HG03575 (cell line): ENCODE results near the gene TESK2.
"Not testable (repeated sequence)": the region's sequence is repeated elsewhere in the genome, so short reads cannot be mapped to it uniquely, and the experiment has no call there.

Source experiments
- ATAC-seq: cut with Tn5 transposase; IDR thresholded peaks from one replicate; pipeline ENCODE4 v1.9.1; 2021; ENCODE audit not compliant: unreplicated experiment, insufficient number of reproducible peaks, low FRiP score; ENCODE audit errors: extremely low read depth

The TESK2 gene

DNA sequence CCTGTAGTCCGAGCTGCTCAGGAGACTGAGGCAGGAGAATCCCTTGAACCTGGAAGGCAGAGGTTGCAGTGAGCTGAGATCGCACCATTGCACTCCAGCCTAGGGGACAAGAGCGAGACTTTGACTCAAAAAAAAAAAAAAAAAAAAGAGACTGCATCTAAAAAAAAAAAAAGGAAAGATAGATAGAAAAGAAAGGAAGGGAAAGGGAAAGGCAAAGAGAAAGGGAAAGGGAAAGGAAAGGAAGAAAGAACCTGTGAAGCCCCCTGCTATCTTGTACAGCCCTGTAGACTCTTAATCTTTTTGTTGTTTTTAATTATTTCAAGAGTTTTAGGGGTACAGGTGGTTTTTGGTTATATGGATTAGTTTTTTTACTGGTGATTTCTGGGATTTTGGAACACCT, 104.7 kb downstream of the TESK2 start:
- ATAC-seq: no peak

DNA sequence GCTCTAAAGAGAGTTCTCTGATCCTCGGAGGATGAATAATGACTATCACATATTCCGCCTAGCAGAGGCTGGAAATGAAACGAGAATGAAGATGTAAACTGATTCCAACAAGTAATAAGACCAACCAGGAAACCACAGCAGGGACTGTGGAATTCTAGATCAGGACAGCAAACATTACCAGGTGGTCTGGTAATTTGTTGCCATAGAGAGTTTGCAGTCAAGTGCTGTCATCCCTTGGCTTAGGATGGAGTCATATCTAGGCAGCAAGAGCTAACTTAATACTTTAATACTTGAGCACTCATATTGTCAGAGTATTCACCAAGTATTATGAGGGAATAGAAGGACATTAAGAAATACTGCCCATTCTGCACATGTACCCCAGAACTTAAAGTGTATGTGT, 105.7 kb downstream of the TESK2 start:
- ATAC-seq: no peak

DNA sequence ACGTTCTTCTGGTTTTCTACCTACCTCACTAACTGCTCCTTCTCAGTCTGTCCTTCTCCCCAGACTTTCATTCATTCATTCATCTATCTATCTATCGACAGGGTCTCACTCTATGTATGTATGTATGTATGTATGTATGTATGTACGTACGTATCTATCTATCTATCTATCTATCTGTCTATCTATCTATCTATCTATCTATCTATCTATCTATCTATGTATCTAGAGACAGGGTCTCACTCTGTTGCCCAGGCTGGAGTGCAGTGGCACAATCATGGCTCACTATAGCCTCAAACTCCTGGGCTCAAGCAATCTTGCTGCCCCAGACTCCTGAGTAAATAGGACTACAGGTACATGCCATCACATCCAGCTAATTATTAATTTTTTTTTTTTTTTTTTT, 106.8 kb downstream of the TESK2 start:
- not testable (repeated sequence) for ATAC-seq

DNA sequence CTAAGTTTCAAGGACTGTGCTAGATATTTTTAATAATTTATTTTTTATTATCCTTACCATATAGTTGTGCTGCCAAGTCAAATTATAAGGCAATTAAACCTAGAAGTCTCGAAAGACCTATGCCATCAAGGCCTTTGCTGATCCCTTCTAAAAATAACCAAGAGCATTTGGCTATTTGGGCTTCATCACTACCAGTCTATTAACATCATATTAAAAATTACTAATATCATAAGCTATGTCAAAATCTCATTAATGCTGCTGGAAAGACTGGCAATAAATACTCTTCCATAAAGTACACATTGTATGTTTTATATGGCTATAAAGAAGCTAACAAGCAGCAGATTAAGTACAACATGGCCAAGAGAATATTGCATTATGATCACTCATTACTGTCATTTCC, 107.8 kb downstream of the TESK2 start:
- ATAC-seq: no peak

DNA sequence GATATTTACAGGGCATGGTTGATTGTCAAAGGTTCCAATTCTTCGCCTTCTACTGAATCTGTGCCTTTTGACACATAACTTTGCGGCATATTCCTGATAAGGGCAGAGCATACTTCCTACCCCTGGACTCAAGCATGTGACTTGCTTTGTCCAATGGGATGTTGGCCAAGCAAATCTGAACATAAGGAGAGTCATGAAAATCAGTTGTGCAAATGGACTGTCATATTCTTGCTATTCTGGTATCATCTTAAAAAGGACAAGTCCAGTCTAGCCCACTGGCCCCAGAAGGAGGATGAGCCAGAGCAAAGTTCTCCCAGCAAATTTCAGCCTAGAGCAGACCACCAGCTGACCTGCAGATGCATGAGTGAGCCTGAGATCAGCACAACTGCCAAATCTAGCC, 109.7 kb downstream of the TESK2 start:
- ATAC-seq: no peak

DNA sequence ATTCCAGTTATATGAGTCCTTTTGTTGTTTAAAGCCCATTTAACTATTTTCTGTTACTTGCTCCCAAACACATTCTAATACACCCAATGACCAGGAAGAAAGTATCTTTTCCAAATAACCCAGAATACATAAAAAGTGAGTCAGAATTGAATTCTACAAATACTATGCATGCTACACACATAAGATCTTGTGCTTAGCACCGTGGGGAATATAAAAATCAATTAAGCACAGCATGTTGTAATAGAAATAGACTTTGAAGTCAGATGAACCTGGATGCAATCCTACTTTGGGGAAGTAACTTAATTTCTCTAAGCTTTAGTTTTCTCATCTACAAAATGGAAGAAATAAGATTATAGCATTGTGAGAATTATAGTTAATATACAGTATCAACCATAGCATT, 110.2 kb downstream of the TESK2 start:
- no peak for ATAC-seq

DNA sequence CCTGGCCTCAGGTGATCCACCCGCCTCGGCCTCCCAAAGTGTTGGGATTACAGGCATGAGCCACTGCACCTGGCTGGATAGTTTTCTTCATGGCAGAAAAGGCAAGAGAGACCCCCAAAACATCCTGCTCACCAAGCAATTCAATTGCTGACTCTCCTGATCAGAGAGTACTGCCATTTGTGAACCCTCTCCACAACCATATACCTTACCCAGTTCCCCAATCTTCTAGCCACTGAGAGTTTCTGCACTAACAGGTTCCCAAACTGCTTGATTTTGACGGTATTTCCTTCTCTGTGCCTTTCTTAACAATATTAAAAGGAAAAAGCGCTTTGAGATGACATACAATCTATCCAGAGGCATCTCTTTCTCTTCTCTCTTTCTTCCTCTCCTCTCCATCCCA, 110.8 kb downstream of the TESK2 start:
- ATAC-seq: no peak

DNA sequence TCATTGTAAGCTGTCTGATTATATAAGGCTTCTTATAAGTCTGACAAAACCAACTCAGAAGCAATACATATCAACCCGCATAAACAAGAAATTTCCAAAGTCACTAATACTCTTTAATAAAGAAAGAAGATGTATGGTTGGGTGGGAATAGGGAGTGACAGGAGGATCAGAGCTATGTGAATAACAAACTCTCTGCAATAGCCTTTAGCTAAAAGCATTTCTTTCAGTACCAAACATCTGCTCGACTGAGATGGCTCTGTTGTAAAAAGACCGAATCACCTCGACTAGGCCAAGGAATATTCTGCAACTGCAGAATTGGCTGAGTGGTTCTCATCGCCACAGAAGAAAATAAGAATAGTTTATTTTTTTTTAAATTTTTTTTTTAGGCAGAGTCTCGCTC, 111.4 kb downstream of the TESK2 start:
- no peak for ATAC-seq

DNA sequence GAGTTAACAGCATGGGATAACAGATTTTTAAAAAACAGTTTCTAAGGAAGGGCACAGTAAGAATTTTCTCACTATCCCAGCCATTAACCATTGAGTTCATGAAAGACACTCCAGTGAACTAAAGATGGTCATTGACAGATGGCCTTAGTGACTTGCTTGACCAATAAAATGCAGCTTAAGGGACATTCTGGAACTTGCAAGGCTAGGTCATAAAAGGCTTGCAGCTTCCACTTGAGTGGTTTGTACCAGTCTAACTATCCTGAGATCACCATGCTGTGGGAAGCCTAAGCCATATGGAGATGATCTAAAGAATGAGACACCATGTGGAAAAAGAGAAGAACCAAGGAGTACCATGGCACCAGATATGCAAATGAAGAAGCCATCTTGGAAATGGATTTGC, 112.8 kb downstream of the TESK2 start:
- ATAC-seq: no peak

DNA sequence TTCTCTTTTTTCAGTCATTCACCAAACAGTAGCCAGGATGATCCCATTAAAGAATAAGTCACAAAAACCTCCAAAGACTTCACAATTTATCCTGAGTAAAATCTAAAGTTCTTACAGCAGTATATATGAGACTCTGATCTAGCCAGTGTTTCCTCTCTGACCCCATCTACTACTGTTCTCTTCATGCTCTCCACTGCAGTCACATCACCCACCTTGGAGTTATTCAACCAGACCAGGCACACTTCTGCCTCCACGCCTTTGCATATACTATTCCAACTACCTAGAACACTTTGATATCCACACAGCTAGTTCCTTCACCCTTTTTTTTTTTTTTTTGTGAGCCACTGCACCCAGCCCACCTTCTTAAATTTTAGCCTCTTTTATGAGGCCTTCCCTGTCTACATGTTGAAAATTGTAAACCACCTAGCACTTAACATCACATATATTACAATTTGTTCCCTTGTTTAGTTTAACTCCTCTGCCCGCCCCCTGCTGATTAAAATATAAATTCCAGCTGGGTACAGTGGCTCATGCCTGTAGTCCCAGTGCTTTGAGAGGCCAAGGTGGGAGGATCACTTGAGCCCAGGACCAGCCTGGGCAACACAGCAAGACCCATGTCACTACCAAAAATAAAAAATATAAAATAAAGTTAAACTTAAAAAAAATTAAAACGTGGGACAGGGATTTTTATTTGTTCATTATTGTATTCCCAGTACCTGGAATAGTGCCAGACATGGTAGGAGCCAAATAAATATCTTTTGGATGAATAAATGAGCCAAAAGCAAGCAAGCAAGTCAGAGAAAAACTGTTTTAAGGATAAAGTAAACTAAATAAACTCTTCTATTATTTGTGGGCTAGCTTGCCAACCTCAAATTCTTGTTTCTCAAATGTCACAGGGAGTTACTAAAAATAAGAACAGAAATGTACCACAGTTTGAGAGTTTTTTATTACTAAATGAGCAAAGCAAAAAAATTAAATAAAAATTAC, 115.6 kb downstream of the TESK2 start:
- ATAC-seq: no peak

DNA sequence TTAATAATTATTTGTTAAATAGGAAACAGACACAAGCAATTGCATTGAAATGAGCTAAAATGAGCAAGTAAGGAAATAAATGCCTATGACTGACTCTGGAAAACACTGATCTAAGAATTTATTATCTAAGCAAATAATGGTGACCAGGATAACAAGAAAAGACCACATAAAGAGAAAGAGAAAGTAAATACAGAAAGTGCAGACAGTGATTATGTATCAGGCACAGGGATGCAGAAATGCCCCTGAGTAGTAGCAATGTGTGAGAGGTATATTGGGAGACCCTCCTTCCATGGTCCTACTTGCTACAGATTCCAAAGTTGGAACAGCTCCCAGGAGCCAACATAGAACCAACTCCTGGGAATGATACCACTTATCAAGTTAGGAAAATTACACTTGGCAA, 117.4 kb downstream of the TESK2 start:
- no peak for ATAC-seq

DNA sequence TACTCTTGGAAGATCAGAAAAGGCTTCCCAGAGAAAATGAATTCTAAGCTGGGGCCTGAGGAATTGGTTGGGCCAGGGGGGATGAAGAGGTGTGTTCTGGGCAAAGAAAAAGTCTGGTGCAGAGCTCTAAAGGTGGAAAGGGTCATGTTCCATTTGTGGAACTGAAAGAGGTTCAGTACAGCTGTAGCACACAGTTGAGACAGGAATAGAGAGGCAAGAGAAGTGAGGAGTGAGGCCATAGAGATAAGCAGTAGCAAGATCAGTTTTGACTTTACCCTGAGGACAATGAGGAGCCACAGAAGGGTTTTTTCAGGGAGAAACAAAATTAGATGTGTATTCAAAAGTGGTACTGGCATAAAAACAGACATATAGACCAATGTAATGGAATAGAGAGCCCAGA, 120.4 kb downstream of the TESK2 start:
- no peak for ATAC-seq

DNA sequence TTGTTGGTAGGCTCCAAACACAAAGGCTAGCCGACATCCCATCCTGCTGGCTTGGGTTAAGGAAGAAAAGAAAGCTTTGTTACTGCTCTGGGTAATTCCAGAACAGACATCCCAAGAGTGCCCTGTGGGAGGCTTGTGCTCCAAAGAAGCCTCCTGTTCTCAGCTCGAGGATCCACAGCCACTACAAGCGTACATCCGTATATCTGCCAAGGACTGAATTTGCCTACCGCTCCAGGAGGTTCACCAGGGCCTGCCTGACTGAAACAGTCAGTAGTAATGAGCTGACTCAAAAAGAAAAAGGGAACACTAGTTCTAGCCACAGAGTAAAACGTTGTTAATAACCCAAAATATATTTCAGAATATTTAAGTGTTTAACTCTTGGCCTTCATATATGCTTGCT, 125.9 kb downstream of the TESK2 start:
- no peak for ATAC-seq

DNA sequence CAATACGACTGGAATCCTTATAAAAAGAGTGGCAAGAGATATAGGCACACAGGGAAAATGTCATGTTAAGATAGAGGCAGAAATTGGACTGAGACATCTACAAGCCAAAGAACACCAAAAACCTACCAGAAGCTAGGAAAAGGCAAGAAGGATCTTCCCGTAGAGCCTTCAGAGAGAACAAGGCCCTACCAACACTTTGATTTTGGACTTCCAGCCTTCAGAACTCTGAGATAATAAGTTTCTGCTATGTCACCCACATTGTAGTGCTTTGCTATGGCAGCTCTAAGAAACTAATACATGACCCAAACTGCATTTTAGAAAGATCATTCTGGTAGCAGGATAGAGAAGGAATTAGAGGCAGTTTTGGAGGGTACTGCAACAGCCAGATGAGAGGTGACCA, 126.7 kb downstream of the TESK2 start:
- no peak for ATAC-seq

DNA sequence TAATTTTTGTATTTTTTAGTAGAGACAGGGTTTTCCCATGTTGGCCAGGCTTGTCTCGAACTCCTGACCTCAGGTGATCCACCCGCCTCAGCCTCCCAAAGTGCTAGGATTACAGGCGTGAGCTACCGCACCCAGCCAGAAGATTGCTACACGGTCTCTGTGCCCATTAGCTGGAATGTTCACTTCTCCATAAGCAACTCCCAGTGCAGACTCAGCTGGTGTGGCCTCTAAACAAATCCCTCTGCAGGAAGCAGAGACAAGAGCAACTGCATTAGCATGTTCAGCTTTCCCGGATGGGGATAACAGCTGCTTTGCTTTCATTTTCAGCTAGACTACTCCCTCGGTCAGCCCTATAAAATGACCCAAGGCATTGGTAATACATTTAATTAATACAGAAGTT, 130.0 kb downstream of the TESK2 start:
- ATAC-seq: not testable (repeated sequence)

DNA sequence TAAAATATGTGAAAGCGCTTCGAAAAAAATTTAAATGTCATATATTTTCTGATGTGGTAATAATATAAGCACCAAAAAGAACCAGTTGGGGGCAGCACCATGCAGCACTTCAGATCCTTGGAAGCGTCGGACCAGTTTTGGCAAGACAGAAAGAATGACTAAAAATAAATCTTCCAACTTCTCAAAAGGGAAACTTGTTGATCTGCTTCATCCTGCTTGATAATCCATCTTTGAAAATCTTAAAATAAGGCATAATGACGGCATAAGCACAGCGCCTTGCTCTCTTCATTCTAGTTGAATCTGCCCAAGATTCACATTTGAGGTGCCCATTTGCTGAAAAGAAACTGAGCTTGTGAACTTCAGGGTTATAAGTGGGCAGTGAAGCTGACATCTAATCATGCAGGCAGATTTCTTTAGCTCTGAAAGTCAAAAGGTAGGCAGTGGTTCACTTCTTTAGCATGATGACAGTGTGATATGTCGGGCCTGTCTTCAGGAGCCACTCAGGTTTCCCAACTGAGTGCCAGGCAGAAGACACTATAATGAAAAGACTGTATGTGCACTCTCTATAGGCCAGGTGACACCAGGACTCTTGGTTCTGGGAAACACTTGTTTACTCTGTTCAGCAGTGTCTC, 131.0 kb downstream of the TESK2 start:
- no peak for ATAC-seq

DNA sequence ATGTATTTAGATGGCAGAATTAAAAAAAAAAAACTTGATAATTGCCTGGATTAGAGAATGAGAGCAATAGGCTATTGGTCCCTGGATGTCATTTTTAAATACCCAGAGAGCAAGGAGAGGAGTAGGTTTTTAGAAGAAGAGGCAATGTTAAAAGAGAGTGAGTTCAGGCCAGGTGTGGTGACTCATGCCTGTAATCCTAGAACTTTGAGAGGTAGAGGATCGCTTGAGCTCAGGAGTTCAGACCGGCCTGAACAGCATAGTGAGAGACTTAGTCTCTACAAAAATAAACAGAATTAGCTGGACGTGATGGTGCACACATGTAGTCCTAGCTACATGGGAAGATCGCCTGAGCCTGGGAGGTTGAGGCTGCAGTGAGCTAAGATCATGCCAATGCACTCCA, 134.8 kb downstream of the TESK2 start:
- no peak for ATAC-seq

DNA sequence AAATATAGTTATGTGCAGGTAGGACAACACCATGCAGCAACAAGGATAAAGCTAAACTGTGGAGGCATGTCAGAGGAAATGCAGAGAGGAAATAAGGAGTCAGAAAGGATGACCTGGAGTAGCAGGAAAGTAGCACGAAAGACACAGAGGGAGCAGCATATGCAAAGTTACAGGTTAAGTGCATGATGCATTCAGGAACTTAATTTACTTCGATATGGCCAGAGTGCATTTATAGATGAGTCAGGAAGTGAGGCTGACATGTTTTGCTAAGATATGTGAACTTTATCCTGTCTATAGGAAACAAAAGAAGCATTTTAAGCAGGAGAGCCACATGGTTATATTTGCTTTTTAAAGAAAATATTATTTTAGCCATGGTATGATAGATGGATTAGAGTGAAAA, 135.3 kb downstream of the TESK2 start:
- no peak for ATAC-seq

DNA sequence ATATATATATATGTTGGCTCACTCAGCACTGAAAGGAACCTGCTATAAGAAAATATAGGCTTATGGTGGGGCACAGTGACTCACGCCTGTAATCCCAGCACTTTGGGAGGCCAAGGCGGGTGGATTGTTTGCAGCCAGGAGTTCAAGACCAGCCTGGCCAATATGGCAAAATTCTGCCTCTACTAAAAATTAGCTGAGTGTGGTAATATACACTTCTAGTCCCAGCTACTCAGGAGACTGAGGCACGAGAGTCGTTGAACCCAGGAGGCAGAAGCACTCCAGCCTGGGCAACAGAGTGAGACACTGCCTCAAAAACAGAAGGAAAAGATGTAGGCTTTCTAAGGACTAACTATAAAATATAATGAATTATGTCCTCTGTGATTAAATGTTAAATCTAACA, 136.1 kb downstream of the TESK2 start:
- ATAC-seq: no peak

DNA sequence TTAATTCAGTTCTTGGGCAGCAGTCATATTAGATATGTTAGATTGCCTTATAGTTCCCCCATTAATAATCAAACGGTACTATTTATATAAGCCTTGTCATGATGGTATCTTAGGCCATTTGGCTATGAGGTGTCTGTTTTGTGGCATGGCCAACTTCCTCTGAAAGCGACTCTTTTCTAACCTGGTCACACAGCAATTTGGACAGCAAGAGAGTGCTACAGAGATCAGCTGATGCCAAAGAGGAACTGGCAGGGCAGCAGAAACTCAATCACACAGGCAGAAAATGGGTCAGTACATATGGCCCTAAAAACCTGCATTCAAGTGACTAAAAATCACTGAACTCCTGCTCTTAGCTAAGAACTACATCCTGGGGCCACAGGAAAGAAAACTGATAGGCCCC, 137.3 kb downstream of the TESK2 start:
- no peak for ATAC-seq
